Stomach (tissue), 4 donors: ENCODE measurements around the gene MLEC.

Experiments used
- CTCF ChIP-seq, 7 experiments: fragments of 450-650 bp in 4 of 7; fragments of 200-600 bp in 3 of 7; sonication (generic) in 3 of 7; IDR thresholded peaks; one replicate each; pipeline ENCODE4 v1.5.1; 2016 to 2019; ENCODE audit warnings: antibody characterized with exemption in 7 of 7, control low read depth in 2 of 7, mild to moderate bottlenecking in 1 of 7
- EP300 ChIP-seq: sonication (generic); formaldehyde crosslinking; IDR thresholded peaks from one replicate; pipeline ENCODE4 v1.6.1; 2017; ENCODE audit warnings: antibody characterized with exemption
- POLR2A ChIP-seq, 4 donors: fragments of 450-650 bp; IDR thresholded peaks; one replicate each; pipeline ENCODE4 v1.6.1; 2016; ENCODE audit warnings: antibody characterized with exemption in 4 of 4, control low read depth in 2 of 4, mild to moderate bottlenecking in 1 of 4, moderate library complexity in 1 of 4
- POLR2AphosphoS5 ChIP-seq, 3 donors: sonication (generic); formaldehyde crosslinking; IDR thresholded peaks; one replicate each; pipeline ENCODE4 v1.6.1; 2016; ENCODE audit warnings: antibody characterized with exemption in 3 of 3

GRCh38 chr12:120733574-120733973 lies 46.6 kb downstream of the MLEC start:
- TF ChIP-seq CTCF (IDR thresholded peaks at IDR 0.05): no peak
- TF ChIP-seq POLR2A (IDR thresholded peaks at IDR 0.05): no peak
- no peak for TF ChIP-seq POLR2AphosphoS5 (IDR thresholded peaks at IDR 0.05)
- no peak for TF ChIP-seq EP300
